Trophoblast cell (in vitro differentiated cells and primary cell): ENCODE measurements around the gene GDI2.

ENCODE experiments used
- DNase-seq, 2 donors: peaks; one replicate each; pipeline ENCODE4 v3.0.0-alpha.2; 2016
- H2AFZ ChIP-seq: 2 replicates; pipeline ENCODE4 v1.6.1; 2013; ENCODE audit warnings: low read length, moderate library complexity, mild to moderate bottlenecking; ENCODE audit not compliant: insufficient read depth, poor library complexity
- H2AK5ac ChIP-seq: 2 replicates; pipeline ENCODE4 v1.6.1; 2013; ENCODE audit warnings: mild to moderate bottlenecking, low read length
- H2BK120ac ChIP-seq: 2 replicates; pipeline ENCODE4 v1.6.1; 2013; ENCODE audit warnings: low read length, mild to moderate bottlenecking, moderate library complexity; ENCODE audit not compliant: insufficient read depth, poor library complexity
- H2BK12ac ChIP-seq: 2 replicates; pipeline ENCODE4 v1.6.1; 2013; ENCODE audit warnings: mild to moderate bottlenecking, low read length, moderate library complexity
- H2BK5ac ChIP-seq: 2 replicates; pipeline ENCODE4 v1.6.1; 2013; ENCODE audit warnings: low read length, low read depth, moderate library complexity, mild to moderate bottlenecking; ENCODE audit not compliant: poor library complexity
- H3K14ac ChIP-seq: 2 replicates; pipeline ENCODE4 v1.6.1; 2013; ENCODE audit warnings: mild to moderate bottlenecking, low read length
- H3K18ac ChIP-seq: 2 replicates; pipeline ENCODE4 v1.6.1; 2013; ENCODE audit warnings: mild to moderate bottlenecking, low read length
- H3K23ac ChIP-seq: 2 replicates; pipeline ENCODE4 v1.6.1; 2013; ENCODE audit warnings: low read length
- H3K27ac ChIP-seq: 2 replicates; pipeline ENCODE4 v1.5.1; 2013; ENCODE audit warnings: low read depth, mild to moderate bottlenecking, inconsistent platforms, low read length, moderate library complexity
- H3K27me3 ChIP-seq: 2 replicates; pipeline ENCODE4 v1.6.1; 2013; ENCODE audit warnings: inconsistent platforms, mild to moderate bottlenecking, low read length, moderate library complexity; ENCODE audit not compliant: insufficient read depth
- H3K36me3 ChIP-seq, 2 experiments: 1 replicate in 1 of 2; 2 replicates in 1 of 2; pipeline ENCODE4 v1.6.1; 2013; ENCODE audit warnings: low read length in 2 of 2, mild to moderate bottlenecking in 2 of 2, moderate library complexity in 1 of 2; ENCODE audit not compliant: insufficient read depth in 2 of 2, control insufficient read depth in 1 of 2
- H3K4ac ChIP-seq: 2 replicates; pipeline ENCODE4 v1.6.1; 2013; ENCODE audit warnings: low read depth, mild to moderate bottlenecking, low read length, moderate library complexity
- H3K4me1 ChIP-seq, 2 experiments: 1 replicate in 1 of 2; 2 replicates in 1 of 2; pipeline ENCODE4 v1.6.1; 2013; ENCODE audit warnings: low read length in 2 of 2, mild to moderate bottlenecking in 2 of 2, moderate library complexity in 1 of 2; ENCODE audit not compliant: insufficient read depth in 2 of 2, control insufficient read depth in 1 of 2
- H3K4me2 ChIP-seq: 2 replicates; pipeline ENCODE4 v1.6.1; 2013; ENCODE audit warnings: inconsistent platforms, mild to moderate bottlenecking, low read length, moderate library complexity
- H3K4me3 ChIP-seq: 2 replicates; pipeline ENCODE4 v1.5.1; 2013; ENCODE audit warnings: mild to moderate bottlenecking, low read depth, low read length, inconsistent platforms
- H3K79me1 ChIP-seq: one replicate; pipeline ENCODE4 v1.6.1; 2013; ENCODE audit warnings: low read length
- H3K79me2 ChIP-seq: 2 replicates; pipeline ENCODE4 v1.6.1; 2013; ENCODE audit warnings: low read length, mild to moderate bottlenecking; ENCODE audit not compliant: control insufficient read depth, insufficient read depth, poor library complexity
- H3K9ac ChIP-seq: 2 replicates; pipeline ENCODE4 v1.6.1; 2013; ENCODE audit warnings: mild to moderate bottlenecking, low read length
- H3K9me3 ChIP-seq: 2 replicates; pipeline ENCODE4 v1.6.1; 2013; ENCODE audit warnings: low read depth, mild to moderate bottlenecking, control low read depth, inconsistent platforms, low read length; ENCODE audit not compliant: insufficient read depth
- H4K12ac ChIP-seq: 2 replicates; pipeline ENCODE4 v1.6.1; 2013; ENCODE audit warnings: low read depth, mild to moderate bottlenecking, low read length, moderate library complexity
- H4K8ac ChIP-seq: 2 replicates; pipeline ENCODE4 v1.6.1; 2013; ENCODE audit warnings: low read depth, mild to moderate bottlenecking, low read length, moderate library complexity
- H4K91ac ChIP-seq: one replicate; pipeline ENCODE4 v1.6.1; 2013; ENCODE audit warnings: low read depth, mild to moderate bottlenecking, low read length, moderate library complexity
- WGBS: extraction: QIAGEN DNeasy Blood & Tissue Kit; methylation state at CpG from one replicate; pipeline ENCODE4 v1.1.7; 2013; ENCODE audit warnings: missing lambda C conversion rate; ENCODE audit not compliant: insufficient read length, insufficient coverage; ENCODE audit errors: extremely low coverage; 5-methylcytosine and 5-hydroxymethylcytosine counted together

Gene GDI2

DNA sequence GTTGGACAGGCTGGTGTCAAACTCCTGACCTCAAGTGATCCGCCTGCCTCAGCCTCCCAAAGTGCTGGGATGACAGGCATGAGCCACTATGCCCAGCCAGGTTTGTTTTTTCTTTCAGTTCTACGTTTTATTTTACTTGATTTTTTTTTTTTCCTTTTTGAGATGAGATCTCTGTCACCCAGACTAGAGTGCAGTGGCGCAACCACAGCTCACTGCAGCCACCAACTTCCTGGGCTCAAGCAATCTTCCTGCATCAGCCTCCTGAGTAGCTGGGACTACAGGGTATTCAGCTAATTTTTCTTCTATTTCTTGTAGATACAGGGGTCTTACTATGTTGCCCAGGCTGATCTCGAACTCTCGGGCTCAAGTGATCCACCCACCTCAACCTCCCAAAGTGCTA, 24.3 kb downstream of the GDI2 start:
- Histone ChIP-seq H3K79me2 (no peaks in the 10 kb centered on the region), H3K18ac (no peak overlapping the region), H3K27ac (no peak overlapping the region), H3K9ac (no peak overlapping the region), H2BK120ac (no peak overlapping the region), H3K23ac (no peak overlapping the region), H2AFZ (no peak overlapping the region), H3K36me3 (peaks cover 47 to 55% of the 10 kb centered on the region in 2 experiments), H3K4me3 (no peak overlapping the region), H2BK5ac (no peak overlapping the region), H4K12ac (no peak overlapping the region), H2AK5ac (no peak overlapping the region), H4K91ac (no peak overlapping the region), H4K8ac (no peak overlapping the region), H3K4ac (peak overlapping the region; percentile 93), H3K14ac (no peak overlapping the region), H3K79me1 (no peaks in the 10 kb centered on the region), H2BK12ac (no peak overlapping the region), H3K27me3 (no peaks in the 10 kb centered on the region), H3K9me3 (no peaks in the 10 kb centered on the region), H3K4me1 (no peaks in the 10 kb centered on the region), H3K4me2 (no peak overlapping the region)
- whole genome bisulfite sequencing = no CpG with 5 or more reads among the region's 5 CpGs
- no peak for DNase-seq

DNA sequence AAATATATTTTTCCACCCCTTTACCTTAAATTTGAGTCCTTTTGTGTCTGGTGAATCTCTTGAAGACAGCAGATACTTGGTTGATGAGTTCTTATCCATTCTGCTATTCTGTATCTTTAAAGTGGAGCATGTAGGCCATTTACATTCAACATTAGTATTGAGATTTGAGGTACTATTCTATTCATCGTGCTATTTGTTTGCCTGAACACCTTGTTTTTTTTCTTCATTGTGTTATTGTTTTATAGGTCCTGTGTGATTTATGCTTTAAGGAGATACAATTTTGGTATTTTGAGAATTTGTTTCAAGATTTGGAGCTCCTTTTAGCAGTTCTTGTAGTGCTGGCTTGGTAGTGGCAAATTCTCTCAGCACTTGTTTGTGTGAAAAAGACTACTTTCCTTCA, 29.9 kb downstream of the GDI2 start:
- H3K79me1 ChIP-seq = no peaks in the 10 kb centered on the region
- no CpG with 5 or more reads among the region's 1 CpG for WGBS
- no peak overlapping the region for H2BK12ac ChIP-seq
- H3K9me3 ChIP-seq = no peaks in the 10 kb centered on the region
- no peak overlapping the region for H3K14ac ChIP-seq
- no peaks in the 10 kb centered on the region for H3K27me3 ChIP-seq
- H2AFZ ChIP-seq = no peak overlapping the region
- no peak overlapping the region for H3K18ac ChIP-seq
- no peak for DNase-seq
- H3K4ac ChIP-seq = no peak overlapping the region
- no peak overlapping the region for H3K4me3 ChIP-seq
- no peak overlapping the region for H3K27ac ChIP-seq
- H3K23ac ChIP-seq = no peak overlapping the region
- H3K36me3 ChIP-seq = peaks cover 23 to 29% of the 10 kb centered on the region in 2 experiments
- H4K12ac ChIP-seq = no peak overlapping the region
- H2BK5ac ChIP-seq = no peak overlapping the region
- H3K4me2 ChIP-seq = no peak overlapping the region
- no peak overlapping the region for H4K91ac ChIP-seq
- H3K9ac ChIP-seq = no peak overlapping the region
- no peak overlapping the region for H2BK120ac ChIP-seq
- H2AK5ac ChIP-seq = no peak overlapping the region
- peaks cover 1% of the 10 kb centered on the region for H3K79me2 ChIP-seq
- H4K8ac ChIP-seq = no peak overlapping the region
- no peaks in the 10 kb centered on the region for H3K4me1 ChIP-seq

DNA sequence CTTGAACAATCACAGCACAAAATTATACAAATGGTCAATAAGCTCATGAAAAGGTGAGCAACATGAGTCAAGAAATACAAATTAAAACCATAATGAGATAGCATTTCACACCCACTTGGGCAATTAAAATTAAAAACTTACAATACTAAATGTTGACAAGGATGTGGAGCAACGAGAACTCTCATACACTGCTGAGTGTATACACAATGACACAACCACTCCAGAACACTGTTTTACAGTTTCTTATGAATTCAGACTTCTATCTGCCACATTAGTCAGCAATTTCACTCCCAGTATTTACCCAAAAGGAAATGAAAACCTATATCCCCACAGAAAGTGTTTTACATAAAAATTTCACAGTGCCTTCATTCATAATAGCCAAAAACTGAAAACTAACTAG, 31.1 kb downstream of the GDI2 start:
- H3K36me3 ChIP-seq = peaks cover 21% of the 10 kb centered on the region in 2 experiments
- no peak overlapping the region for H3K4me2 ChIP-seq
- no peak overlapping the region for H2AFZ ChIP-seq
- no peaks in the 10 kb centered on the region for H3K9me3 ChIP-seq
- no peak overlapping the region for H4K8ac ChIP-seq
- H3K14ac ChIP-seq = no peak overlapping the region
- H3K23ac ChIP-seq = no peak overlapping the region
- no peak overlapping the region for H2BK120ac ChIP-seq
- peaks cover 1% of the 10 kb centered on the region for H3K79me2 ChIP-seq
- no peak overlapping the region for H4K91ac ChIP-seq
- no CpG with 5 or more reads among the region's 1 CpG for WGBS
- no peak overlapping the region for H3K4me3 ChIP-seq
- H3K4me1 ChIP-seq = no peaks in the 10 kb centered on the region
- no peaks in the 10 kb centered on the region for H3K27me3 ChIP-seq
- H3K4ac ChIP-seq = no peak overlapping the region
- H3K79me1 ChIP-seq = no peaks in the 10 kb centered on the region
- H2AK5ac ChIP-seq = no peak overlapping the region
- DNase-seq = no peak
- H3K18ac ChIP-seq = no peak overlapping the region
- H4K12ac ChIP-seq = no peak overlapping the region
- H3K9ac ChIP-seq = no peak overlapping the region
- H2BK12ac ChIP-seq = no peak overlapping the region
- no peak overlapping the region for H2BK5ac ChIP-seq
- H3K27ac ChIP-seq = no peak overlapping the region

DNA sequence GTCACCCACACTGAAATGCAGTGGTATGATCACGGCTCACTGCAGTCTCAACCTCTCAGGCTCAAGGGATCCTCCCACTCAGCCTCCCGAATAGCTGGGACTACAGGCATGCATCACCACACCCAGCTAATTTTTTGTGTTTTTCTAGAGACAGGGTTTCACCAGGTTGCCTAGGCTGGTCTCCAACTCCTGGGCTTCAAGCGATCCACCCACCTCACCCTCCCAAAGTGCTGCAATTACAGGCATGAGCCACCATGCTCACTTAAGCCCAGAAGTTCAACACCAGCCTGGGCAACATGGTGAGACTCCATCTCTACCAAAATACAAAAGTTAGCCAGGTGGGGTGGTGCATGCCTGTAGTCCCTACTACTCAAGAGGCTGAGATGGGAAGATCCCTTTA, 33.5 kb downstream of the GDI2 start:
- Histone ChIP-seq H2AK5ac (no peak overlapping the region), H2BK12ac (no peak overlapping the region), H3K14ac (no peak overlapping the region), H3K4me3 (no peak overlapping the region), H3K79me2 (peaks cover 1% of the 10 kb centered on the region), H2AFZ (no peak overlapping the region), H3K23ac (no peak overlapping the region), H3K27me3 (no peaks in the 10 kb centered on the region), H3K27ac (no peak overlapping the region), H4K12ac (no peak overlapping the region), H3K36me3 (peaks cover 16 to 25% of the 10 kb centered on the region in 2 experiments), H2BK120ac (no peak overlapping the region), H4K8ac (no peak overlapping the region), H3K9me3 (no peaks in the 10 kb centered on the region), H3K4me2 (no peak overlapping the region), H3K9ac (no peak overlapping the region), H3K4me1 (no peaks in the 10 kb centered on the region), H3K79me1 (no peaks in the 10 kb centered on the region), H2BK5ac (no peak overlapping the region), H4K91ac (no peak overlapping the region), H3K18ac (no peak overlapping the region), H3K4ac (peak overlapping the region; percentile 51)
- DNase-seq = peak in 1 of 2 donors; percentile 10
- no CpG with 5 or more reads among the region's 3 CpGs for WGBS
